GM18861 (cell line): ENCODE results near the gene DUSP15.
"Not testable (repeated sequence)": the region's sequence is repeated elsewhere in the genome, so short reads cannot be mapped to it uniquely, and the experiment has no call there.

Experiments used
- ATAC-seq: cut with Tn5 transposase; IDR thresholded peaks from one replicate; pipeline ENCODE4 v1.9.1; 2021; ENCODE audit not compliant: unreplicated experiment

The DUSP15 gene, protein sequence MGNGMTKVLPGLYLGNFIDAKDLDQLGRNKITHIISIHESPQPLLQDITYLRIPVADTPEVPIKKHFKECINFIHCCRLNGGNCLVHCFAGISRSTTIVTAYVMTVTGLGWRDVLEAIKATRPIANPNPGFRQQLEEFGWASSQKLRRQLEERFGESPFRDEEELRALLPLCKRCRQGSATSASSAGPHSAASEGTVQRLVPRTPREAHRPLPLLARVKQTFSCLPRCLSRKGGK

DNA sequence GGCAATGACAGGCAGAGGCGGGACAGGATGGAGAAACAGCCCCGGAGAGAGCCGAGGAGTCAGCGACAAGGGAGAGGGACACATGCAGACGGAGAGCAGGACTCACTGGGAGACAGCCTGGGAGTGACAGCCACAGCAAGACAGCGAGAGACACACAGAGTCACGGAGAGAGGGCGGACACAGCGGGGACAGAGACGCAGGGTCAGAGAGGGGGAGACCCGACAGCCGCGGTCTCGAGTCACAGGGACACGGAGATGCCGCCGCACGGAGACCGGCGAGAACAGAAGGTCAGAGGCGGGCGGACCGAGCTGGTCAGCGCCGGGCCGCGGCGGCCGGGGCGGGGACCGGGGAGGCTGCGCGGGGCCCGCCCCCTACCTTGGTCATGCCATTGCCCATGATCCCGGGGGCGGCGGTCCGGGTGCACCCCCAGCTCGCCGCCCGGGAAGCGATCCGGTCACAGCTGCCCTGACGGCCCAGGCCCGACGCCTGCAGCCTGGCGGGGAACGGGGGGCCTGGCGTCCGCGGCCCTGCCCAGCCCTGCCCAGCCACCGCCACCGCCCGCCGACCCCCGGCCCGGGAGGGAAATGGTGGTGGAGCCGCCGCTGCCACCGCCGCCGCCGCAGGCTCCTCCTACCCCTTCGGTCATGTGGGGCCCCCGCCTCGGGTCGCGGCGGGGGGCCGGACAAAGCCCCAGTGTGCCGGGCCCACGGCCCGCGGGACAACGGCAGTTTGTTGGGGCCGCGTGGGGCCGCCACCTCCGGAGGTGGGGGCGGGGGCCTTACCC, at the start of gene DUSP15, which contains the start of gene TTLL9:
DUSP15 (minus strand) TSS at position 586 of the 784 bp plus-strand sequence; CDS start at position 396, 190 bp downstream.
TTLL9 (plus strand) TSS at position 693 of the 784 bp plus-strand sequence. CDS start 493 bp downstream, outside the sequence.
- ATAC-seq = no peak

DNA sequence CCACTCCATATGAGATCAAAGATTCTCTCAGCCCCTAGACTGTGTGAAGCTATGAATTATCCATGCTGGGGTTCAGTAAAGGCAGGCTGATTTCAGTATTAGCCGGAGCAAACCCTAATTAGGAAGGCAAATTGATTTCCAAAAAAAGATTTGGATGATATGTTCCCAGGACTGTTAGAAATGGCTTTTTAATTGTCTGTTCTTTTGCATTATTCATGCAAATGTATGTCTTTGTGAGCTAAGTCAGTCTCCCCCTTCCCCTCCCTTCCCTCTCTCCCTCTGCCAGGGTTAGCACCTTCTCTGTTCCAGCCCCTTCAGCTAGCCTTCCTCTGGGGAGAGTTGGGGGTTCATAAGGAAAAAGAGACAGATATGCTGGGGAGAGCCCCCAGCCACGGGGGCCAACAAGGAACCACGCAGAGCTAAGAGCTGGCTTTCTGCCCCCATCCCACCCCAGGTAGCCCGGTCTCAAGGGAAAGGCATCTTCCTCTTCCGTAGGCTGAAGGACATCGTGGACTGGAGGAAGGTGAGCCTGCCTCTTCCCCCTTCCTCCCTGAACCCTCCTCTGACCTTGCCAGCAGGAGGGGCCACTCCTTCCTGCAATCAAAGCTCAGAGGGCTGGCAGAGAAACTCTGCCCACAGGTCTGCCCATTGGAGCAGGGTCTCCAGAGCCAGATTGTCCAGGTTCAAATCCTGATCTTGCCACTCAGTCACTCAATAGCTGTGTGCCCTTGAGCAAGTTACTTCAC, 49.3 kb upstream of the DUSP15 start:
- no peak for ATAC-seq

DNA sequence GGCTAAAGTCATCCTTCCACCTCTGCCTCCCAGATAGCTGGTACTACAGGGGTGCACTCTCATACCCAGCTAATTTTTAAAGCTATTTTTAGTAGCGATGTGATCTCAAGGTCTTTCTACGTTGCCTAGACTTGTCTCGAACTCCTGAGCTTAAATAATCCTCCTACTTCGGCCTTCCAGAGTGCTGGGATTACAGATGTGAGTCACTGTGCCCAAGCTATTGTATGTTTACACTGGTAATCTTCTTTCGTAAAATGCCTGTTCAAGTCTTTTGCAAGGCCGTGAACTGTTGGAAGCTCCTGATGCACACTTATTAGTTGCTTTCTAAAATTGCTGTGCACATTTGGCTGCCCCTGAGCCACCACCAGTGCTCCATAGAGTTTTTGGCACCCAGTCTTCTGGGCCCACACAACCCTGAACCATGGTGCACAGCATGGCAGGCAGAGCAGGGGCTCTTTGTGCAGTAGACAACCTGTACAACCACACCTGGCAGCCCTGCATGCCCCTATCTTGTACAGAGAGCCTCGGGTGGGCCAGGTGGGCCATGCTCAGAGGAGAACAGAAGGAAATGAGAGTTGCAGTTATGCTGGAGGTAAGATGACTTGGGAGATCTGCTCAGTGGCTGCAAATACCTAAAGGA, 48.3 kb upstream of the DUSP15 start:
- ATAC-seq = no peak

DNA sequence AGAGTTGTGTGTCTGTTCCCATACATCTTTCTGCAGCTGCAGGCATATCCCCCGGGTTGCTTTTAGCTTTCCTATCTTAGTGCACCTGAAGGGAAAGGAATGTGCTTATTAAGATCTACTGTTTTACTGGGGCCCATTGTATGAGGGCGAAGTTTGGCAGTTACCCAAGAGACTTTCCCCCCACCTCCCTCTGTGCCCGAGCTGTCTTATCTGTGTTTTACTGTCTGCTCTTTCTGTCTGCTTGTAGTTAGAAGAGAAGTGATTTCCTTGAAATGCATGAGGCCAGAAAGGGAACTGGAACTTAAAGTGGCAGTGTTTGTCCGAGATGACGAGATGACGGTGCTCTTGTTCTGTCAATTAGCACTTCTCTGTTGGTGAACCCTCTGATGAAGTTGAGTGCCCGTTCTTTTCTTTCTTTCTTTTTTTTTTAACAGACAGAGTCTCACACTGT, 47.7 kb upstream of the DUSP15 start:
- not testable (repeated sequence) for ATAC-seq

DNA sequence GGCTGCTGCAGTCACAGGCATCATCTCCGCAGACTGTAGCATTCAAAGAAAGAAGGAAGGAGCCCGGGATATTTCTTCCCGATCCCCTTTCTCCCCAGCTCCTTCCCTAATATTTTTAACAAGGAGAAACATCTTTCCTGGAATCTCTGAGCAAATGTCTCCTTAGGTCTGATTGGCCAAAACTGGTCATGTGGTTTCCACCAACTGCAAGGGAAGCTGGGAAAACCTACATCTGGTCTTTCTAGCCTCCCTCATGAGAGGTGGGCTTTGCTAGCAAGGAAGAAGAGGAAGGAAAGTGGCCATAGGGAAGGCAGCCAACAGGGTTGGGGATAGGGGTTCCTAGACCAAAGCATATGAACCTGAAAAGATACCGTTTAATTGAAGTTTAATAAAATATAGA, 46.4 kb upstream of the DUSP15 start:
- no peak for ATAC-seq

DNA sequence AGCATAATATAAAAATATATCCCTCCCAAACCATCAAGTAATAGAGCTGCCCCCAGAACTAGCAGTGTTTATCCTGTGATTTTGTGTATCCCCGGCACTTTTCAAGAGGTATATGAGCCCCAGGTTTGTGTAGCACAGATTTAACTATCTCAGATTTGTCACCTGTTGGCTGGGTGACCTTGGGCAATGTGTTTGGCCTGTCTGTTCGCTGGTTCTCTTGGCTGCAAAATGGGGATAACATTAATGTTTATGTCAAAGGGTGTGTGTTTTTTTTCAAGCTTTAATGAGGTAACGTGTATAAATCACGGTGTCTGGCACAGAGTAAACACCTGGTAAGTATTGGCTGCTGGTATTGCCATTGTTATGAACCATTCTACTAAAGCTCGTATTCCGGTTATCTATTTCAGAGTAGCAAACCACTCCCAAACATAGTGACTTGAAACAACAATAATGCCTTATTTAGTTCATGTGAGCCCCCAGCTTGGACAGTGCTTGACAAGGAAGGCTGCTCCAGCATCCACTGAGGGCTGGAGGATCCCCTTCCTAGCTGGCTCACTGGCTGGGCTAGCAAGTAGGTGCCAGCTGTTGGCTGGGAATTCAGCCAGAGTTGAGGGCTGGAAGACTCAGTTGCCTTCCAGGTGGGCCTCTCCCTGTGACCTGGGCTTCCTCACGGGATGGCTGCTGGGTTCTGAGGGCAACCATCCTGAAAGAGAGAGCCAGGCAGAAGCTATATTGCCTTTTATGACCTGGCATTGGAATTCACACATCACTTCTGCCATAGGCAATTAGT, 45.4 kb upstream of the DUSP15 start:
- no peak for ATAC-seq

DNA sequence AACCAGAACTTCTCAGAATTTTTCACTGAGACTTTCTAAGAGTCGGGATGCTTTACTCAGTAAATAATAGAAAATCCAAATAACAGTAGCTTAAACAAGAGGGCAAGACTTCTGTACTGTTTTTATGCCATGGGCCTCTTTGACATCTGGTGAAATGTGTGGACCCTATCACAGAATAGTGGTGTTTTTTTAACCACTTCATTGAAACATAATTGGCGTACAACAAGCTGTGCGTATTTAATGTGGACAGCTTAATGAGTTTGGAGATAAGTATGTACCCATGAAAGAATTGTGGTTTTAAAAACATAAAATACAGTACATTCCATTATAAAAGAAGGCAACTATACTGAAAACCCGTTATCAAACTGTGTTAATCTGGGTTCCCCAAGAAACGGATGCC, 43.8 kb upstream of the DUSP15 start:
- no peak for ATAC-seq

DNA sequence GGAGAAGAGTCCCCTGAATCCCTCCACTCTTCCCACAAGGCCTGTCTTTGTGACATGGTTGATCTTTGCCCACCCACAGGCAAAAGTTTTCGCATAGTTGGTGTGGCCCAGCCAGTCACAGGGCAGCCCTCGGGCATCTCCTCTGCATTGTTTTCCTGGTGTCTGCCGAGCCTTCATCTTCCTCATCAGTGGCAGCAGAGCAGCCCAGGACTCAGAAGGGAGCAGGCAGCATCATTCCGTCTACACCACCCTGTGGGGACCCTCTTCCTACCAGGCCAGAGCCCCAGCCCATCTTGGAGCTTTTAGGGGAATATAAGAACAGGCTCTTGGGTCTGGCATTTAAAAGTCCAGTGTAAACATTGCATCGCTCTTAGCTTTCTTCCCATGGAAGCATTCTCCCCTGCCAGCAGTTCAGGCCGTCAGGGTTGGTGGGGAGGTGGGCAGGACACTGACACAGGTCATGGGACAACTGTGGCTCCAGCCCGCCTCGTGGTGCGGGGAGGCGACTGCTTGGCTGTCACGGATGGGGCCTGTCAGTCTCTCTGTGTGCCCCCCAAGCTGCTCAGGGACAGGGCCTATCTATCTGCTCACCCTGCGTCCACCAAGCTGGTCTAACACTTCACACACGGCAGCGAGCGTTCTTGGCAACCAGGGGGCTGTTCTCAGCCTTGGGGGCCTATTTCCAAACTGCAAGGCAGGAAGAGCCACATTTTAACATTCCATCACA, 43.3 kb upstream of the DUSP15 start:
- ATAC-seq = no peak

DNA sequence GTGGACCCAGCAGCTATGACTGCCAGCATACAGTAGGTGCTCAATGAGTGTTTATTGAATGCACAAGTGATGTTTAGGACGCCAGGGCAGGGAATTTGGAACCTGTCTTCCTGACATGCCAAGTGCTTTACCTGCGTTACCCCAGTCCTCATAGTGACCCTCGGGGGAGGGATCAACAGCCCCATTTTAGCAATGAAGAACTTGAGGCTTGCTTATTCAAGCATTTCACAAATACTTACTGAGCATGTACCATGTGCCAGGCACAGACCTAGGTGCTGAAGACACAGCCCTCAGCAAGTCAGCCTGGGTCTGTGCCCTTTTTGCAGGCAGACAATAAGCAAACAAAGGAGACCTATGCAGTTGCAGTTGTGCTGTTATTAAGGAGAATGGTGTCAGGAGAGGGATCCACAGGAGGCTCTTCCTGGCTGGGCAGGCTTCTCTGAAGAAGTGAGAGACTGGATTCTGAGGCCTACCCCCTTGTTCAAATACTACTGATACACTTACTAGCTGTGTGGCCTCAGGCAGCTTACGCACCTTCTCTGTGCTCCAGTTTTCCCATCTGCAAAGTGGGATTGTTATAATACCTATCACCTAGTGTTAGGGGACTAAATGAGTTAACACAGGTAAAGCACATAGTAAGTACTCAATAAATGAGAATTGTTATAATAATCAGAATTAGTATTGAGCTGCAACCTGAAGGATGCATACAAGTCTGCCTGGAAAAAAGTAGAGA, 39.9 kb upstream of the DUSP15 start:
- no peak for ATAC-seq

DNA sequence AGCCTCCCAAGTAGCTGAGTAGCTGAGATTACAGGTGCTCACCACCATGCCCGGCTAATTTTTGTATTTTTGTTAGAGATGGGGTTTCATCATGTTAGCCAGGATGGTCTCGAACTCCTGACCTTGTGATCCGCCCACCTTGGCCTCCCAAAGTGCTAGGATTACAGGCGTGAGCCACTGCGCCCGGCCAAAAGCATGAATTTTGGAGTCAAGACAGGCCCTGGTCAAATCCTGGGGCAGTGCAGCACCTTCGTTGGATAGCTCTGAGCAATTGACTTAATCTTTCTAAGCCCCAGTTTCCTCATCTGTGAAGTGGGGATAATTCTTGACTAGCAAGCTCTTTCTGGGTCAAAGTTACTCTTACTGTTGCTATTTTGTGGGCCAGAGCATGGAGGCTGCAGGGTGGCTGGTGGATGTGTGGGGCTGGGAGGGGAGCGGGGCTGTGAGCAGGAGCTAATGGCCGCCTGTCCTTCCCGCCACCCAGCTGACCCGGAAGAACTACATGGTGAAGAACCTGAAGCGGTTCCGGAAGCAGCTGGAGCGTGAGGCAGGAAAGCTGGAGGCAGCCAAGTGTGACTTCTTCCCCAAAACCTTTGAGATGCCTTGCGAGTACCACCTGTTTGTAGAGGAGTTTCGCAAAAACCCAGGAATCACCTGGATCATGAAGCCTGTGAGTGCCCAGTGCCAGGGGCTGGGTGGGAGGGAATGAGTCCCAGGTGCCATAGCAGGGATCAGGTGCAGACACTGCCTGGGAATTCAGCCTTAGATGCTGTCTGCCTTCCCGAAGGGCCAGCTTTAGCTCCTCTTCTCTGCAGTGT, 39.1 kb upstream of the DUSP15 start:
- no peak for ATAC-seq

DNA sequence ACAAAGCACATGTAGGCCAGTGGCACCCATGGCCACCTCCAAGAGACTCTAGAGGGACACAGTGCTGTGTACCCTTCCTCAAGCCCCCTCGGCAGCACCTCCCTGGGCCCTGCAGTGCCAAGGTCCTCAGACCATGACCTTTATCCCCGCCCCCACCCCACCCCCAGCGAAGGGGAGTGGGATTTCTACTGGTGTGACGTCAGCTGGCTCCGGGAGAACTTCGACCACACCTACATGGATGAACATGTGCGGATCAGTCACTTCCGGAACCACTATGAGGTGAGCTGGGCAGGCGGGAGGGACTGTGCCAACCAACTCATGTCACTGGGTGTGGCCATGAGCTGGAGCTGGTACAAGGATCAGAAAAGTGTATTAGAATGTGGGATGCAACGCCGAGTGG, 38.1 kb upstream of the DUSP15 start:
- ATAC-seq = no peak

DNA sequence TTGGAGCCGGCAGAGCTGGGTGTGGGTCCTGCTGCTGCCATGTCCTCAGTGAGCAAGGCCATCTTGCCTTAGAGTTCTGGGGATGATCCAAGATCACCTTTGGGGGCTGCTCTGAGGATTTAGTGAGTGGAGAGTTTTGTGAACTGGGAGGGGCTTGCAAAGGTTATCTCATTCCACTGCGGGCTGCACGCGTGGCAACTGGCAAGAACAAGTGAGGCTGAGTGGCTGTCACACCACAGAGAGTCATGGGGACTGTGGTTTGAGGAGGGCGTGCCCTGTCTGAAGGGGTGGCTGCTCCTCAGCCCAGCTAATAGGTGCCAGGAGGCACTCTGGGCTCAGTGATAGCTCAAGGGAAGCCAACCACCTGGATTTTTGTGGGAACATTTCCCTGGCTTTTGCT, 37.7 kb upstream of the DUSP15 start:
- ATAC-seq = no peak

DNA sequence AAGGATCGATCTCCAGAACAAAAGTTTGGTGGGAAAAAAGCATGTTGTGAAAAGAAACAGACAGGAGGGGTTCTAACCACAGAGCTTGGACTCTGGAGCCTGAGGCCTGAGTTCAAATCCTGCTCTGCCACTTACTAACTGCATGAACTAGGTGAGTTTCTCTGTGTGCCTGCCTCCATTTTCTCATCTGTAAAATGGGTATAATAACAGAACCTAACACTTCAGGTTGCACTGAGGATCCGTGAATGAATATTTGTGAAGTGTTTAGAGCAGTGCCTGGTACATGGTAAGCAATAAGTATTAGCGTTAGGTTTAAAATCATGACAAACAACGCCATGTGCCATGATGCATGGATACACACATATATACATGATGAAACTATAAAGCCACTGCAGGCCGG, 36.7 kb upstream of the DUSP15 start:
- ATAC-seq = no peak

DNA sequence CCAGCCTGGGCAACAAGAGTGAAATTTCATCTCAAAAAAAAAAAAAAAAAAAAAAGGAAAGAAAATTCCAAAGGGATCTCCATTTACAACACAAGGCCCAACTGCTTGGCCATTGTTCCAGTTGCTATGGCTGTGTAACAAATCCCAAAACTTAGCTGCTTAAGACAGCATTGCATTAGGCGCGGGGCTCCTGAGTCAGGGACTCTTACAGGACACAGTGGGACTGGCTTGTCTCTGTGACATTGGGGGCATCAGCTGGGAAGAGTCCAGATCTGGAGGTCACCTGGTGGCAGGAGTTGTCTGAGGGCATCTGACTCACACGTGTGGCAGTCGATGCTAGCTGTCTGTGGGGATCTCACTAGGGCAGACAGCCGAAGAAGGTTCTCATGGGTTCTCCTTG, 35.7 kb upstream of the DUSP15 start:
- no peak for ATAC-seq

DNA sequence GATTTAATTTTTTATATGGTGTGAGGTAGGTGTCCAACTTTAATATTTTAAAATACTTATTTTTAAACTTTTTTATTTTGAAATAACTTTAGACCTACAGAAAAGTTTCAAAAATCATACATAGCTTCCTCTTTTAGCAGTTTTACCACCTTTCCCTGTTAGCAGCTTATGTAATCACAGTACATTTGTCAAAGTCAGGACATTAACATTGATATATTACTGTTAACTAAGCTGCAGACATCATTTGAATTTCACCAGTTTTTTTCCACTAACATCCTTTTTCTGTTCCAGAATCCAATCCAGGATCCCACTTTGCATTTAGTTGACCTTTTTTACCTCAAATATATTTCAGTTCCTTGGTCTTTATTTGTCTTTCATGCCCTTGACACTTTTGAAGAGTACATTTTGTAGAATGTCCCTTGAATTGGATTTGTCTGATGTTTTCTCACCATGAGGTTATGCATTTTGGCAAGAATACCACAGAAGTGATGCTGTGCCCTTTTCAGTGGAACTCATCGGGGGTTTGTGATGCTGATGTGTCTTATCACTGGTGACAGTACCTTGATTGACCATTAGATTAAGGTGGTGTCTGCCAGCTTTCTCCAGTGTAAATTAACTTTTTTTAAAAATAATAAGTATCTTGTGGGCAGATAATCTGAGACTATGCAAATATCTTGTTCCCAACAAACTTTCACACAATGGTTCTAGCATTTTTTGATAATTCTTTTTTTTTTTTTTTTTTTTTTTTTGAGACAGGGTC, 33.5 kb upstream of the DUSP15 start:
- ATAC-seq = no peak

DNA sequence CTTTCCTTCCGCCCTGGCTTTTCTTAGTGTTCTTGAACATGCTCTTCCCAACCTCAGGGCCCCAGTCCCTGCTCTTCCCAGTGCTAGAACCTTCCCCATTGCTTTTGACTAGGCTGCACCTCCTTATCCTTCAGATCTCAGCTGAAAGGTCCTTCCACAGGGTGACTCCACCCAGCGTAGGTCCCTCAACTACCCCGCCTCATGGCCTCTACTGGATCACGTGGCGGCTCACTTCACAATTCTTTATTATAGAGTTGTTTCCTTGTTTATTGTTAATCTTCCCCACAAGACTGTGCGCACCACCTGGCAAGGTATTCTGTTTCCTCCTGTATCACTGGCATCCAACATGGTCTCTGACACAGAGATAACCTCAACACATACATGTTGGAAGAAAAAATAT, 31.3 kb upstream of the DUSP15 start:
- ATAC-seq = no peak

DNA sequence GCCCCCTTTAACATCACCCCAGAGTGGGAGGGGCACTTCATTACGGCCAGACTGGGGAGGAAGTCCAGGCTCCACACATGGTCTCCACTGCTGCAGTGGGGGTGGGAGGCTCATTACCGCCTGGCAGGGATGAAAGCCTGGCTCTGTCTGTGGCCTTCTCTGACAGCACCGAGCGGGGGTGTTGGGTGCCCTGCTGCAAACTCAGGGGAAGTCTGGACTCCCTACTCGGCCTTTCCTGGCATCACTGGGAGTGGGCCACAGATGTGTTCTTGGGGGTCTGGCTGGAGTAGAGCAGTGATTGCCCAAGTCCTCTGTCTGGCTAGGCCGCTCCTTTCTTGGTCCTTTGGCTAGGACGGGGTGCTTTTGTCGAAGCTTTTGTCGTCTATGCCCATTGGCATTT, 27.2 kb upstream of the DUSP15 start:
- no peak for ATAC-seq

DNA sequence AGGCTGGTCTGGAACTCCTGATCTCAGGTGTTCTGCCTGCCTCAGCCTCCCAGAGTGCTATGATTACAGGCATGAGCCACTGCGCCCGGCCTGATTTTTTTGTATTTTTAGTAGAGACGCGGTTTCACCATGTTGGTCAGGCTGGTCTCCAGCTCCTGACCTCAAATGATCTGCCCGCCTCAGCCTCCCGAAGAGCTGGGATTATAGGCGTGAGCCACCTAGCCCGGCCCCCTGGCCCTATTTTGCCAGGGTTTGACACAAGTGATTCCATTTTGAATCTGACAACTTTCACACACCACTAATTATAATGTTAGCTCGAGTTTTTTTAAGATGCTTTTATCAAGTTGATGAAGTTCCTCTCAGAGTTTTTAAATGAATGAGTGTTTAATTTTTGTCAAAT, 25.7 kb upstream of the DUSP15 start:
- ATAC-seq = no peak
